Kidney (tissue), 14 donors: ENCODE results near the gene BAHD1. TPM values are rescaled to one million over a fixed set of nuclear protein-coding genes. Genes with fewer than 3 reads are reported as not detected.

ENCODE experiments used
- DNase-seq, 5 donors: peaks; one replicate each; pipeline ENCODE4 v3.0.0-alpha.2; 2013 to 2020
- FAIRE-seq: peaks from 2 replicates; lab custom pipeline; 2012; peaks lifted over from hg19 to GRCh38; lab: Jason Lieb, UNC
- H3K27ac ChIP-seq, 2 donors: one replicate each; pipeline ENCODE4 v1.7.0; 2013; ENCODE audit warnings: low read depth in 2 of 2, low read length in 2 of 2, inconsistent platforms in 1 of 2
- H3K27me3 ChIP-seq: one replicate; pipeline ENCODE4 v1.7.1; 2013; ENCODE audit warnings: low read length, inconsistent platforms; ENCODE audit not compliant: control insufficient read depth, insufficient read depth
- H3K36me3 ChIP-seq, 3 donors: one replicate each; pipeline versions ENCODE4 v1.7.0 to v1.7.1; 2013; ENCODE audit warnings: low read length in 3 of 3, control low read depth in 1 of 3, inconsistent platforms in 1 of 3; ENCODE audit not compliant: insufficient read depth in 3 of 3, control insufficient read depth in 2 of 3
- H3K4me1 ChIP-seq, 3 donors: one replicate each; pipeline versions ENCODE4 v1.7.0 to v1.7.1; 2013; ENCODE audit warnings: low read length in 3 of 3, inconsistent platforms in 1 of 3, low read depth in 1 of 3; ENCODE audit not compliant: control insufficient read depth in 2 of 3, insufficient read depth in 2 of 3
- H3K4me3 ChIP-seq, 3 donors: one replicate each; pipeline versions ENCODE4 v1.7.0 to v1.8.1; 2013; ENCODE audit warnings: low read length in 3 of 3, control low read depth in 1 of 3, inconsistent platforms in 1 of 3
- H3K9ac ChIP-seq, 3 donors: one replicate each; pipeline versions ENCODE4 v1.7.0 to v1.7.1; 2013; ENCODE audit warnings: low read length in 3 of 3, control low read depth in 1 of 3, inconsistent platforms in 1 of 3
- H3K9me3 ChIP-seq, 3 donors: one replicate each; pipeline versions ENCODE4 v1.7.0 to v1.7.1; 2013; ENCODE audit warnings: low read length in 3 of 3, control low read depth in 1 of 3, inconsistent platforms in 1 of 3; ENCODE audit not compliant: control insufficient read depth in 2 of 3, insufficient read depth in 1 of 3
- CTCF ChIP-seq: IDR thresholded peaks from 3 replicates; pipeline ENCODE4 v1.5.1; 2012; ENCODE audit warnings: mild to moderate bottlenecking, moderate library complexity, borderline replicate concordance; ENCODE audit not compliant: insufficient read depth; ENCODE audit errors: extremely low read depth
- intact Hi-C: fragments of 100-400 bp; cut with DNase I; formaldehyde crosslinking; loops from one replicate; pipeline ENCODE4 v1.11.1; 2022
- polyA plus RNA-seq: library from polyadenylated mRNA; stranded (reverse); fragments of 350-450 nt; fragmentation: Illumina TruSeq; extraction: RNeasy Lipid Tissue Mini Kit (QIAGEN cat#74804); gene quantifications from one replicate; pipeline ENCODE4 v1.2.3, GENCODE V29; 2014; ENCODE audit warnings: low read depth, low replicate concordance; ENCODE audit not compliant: insufficient read depth
- total RNA-seq: library from RNA; stranded (reverse); fragmentation: NEBNext Ultra II Directional; extraction: Animal tissue kit (Norgen Biotek cat#: 25700); gene quantifications from one replicate; pipeline ENCODE4 v1.2.1, GENCODE V29; 2021
- donor health status: control.
- donor health status: control.
- donor health status: control.
- donor health status: control.
- donor health status: control.
- donor health status: DM: yes; HTN: yes; CAD: no.
- donor health status: Normal renal cell carcinoma (clear cell type).

BAHD1 gene
- total and polyA plus RNA-seq, 2 donors from 2014 or later, result 13.3 to 28.4 TPM

GRCh38 chr15:40439461-40439959, 1.2 kb upstream of the BAHD1 start:
- FAIRE-seq (no peak), DNase-seq (peak in 4 of 5 donors; percentile 35 to 76 (median 62))
- intact Hi-C loops, result no loop called here

DNA sequence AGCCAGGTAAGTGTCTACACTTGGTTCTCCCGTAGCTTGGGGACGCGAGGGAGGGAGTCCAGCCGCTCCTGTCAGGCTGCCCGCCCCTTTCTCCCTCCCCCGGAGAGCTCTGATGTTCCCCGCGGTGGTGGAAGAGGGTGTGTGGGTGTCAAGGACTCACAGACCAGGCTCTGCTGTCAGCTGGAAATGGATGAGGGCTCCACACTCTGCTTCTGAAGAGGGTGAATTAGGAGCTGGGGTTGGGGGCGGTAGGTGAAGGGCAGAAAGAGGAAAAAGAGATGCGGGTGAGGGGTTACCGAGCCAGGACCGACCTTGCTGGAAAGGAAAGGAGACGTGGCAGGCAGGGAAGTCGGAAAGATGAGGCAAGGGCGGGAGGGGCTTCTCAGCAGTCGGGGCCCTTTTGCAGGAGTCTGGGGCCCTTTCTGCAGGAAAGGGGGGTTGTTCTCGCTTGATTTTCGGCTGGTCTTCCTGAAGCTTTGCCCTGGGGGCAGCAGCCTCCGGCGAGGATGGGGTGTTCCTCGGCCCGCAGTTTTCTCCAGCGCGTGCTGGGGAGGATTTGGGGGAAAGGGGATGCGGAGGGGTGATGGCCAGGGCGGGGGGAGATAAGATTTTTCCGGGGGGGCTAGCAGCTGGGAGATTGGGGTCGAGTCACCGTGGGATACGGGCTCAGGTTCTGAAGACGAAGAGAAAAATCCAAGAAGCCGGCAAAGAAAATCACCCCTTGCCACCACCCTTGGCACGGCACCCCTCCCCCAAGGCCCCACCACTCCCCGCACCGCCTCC, 602 bp upstream of the BAHD1 start:
- Histone ChIP-seq H3K4me1 (peaks cover 0 to 26% (median 0%) of the 10 kb centered on the region in 3 donors), H3K9me3 (no peaks in the 10 kb centered on the region), H3K9ac (peak overlapping the region in 2 of 3 donors; percentile 45 to 61), H3K27ac (no peak overlapping the region), H3K4me3 (peak overlapping the region; percentile 44 to 69 (median 55)), H3K36me3 (no peaks in the 10 kb centered on the region), H3K27me3 (peaks cover 4% of the 10 kb centered on the region)
- no peak for FAIRE-seq
- DNase-seq, result peak in 3 of 5 donors; percentile 53 to 71 (median 61)
- intact Hi-C loops, result no loop called here
- TF ChIP-seq CTCF, result no peak

More at GRCh38 chr15:40439461-40439959, 1.2 kb upstream of the BAHD1 start:
- Histone ChIP-seq H3K9me3 (no peaks in the 10 kb centered on the region), H3K9ac (peak overlapping the region in 1 of 3 donors; percentile 61), H3K4me1 (peaks cover 0 to 26% (median 0%) of the 10 kb centered on the region in 3 donors), H3K36me3 (no peaks in the 10 kb centered on the region), H3K27ac (no peak overlapping the region), H3K27me3 (peaks cover 9% of the 10 kb centered on the region), H3K4me3 (peak overlapping the region in 2 of 3 donors; percentile 12 to 69)
- TF ChIP-seq CTCF, result no peak

- peak overlapping the region; percentile 30 to 67 (median 65) for H3K4me3 ChIP-seq
- DNase-seq (peak; percentile 57 to 85 (median 69)), FAIRE-seq (no peak)
- no peaks in the 10 kb centered on the region for H3K9me3 ChIP-seq
- H3K36me3 ChIP-seq, result no peaks in the 10 kb centered on the region
- TF ChIP-seq CTCF, result peak; percentile 0
- H3K27me3 ChIP-seq, result no peaks in the 10 kb centered on the region
- intact Hi-C loops, result no loop called here
- H3K9ac ChIP-seq, result peak overlapping the region in 2 of 3 donors; percentile 55 to 67
- H3K27ac ChIP-seq, result no peak overlapping the region
- peaks cover 0 to 21% (median 0%) of the 10 kb centered on the region in 3 donors for H3K4me1 ChIP-seq
These were observed 1.1 kb downstream of the BAHD1 start for GRCh38 chr15:40441565-40442531.
